GM21619 (cell line): ENCODE results near the gene OR10G8.
"Not testable (repeated sequence)": the region's sequence is repeated elsewhere in the genome, so short reads cannot be mapped to it uniquely, and the experiment has no call there.

ENCODE experiments used
- ATAC-seq: cut with Tn5 transposase; IDR thresholded peaks from one replicate; pipeline ENCODE4 v1.9.1; 2021; ENCODE audit not compliant: unreplicated experiment

Gene OR10G8, protein sequence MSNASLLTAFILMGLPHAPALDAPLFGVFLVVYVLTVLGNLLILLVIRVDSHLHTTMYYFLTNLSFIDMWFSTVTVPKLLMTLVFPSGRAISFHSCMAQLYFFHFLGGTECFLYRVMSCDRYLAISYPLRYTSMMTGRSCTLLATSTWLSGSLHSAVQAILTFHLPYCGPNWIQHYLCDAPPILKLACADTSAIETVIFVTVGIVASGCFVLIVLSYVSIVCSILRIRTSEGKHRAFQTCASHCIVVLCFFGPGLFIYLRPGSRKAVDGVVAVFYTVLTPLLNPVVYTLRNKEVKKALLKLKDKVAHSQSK

DNA sequence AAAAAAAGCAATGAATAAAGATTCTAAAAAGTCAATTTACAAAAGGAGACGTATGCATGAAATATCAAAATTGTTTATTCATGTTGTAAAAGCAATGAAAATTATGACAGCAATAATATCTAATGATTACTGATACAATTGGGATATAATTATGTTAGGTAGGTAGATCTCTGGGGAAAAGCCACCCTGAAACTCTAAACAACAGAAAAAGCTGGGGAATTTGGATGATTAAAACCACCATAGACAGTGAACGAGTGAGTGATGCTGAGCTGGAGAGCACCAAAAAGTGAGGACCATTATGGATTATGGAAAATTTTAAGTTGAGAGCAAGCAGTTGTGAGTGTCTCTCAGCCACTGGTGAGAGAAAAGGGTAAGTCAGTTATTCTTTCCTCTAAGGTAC is at the start of gene OR10G8:
TSS of gene OR10G8 (plus strand) at position 301 of the 400 bp plus-strand sequence. CDS start 2,825 bp downstream, outside the sequence.
- ATAC-seq, result no peak

- ATAC-seq, result no peak
Measured at GRCh38 chr11:123977731-123978347, 48.8 kb upstream of the OR10G8 start, which contains the start of gene OR10S1. TSS of gene OR10S1 (minus strand) at chr11:123977781. CDS start at chr11:123977664, 117 bp downstream.

DNA sequence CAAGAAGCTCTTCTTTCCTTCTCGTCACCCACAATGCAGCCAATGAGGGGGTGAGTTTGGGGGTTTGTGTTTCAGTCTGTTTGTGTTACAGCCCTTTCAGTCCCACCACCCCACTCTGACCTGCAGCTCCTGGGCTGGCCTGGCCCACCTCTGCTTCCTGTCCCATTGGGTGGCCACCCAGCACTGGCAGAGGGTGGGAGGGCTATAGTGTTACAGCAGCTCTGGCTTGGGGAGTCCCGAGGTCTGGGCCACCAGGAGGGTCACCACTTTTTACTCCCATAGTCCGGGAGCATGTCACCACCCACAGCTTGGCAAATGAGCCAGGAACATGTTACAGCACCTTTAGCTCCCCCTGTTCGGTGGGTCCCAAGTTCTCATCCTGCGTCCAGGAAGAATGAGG is 47.3 kb upstream of the OR10G8 start:
- ATAC-seq, result no peak

GRCh38 chr11:123995119-123995518 is 31.5 kb upstream of the OR10G8 start, which contains the start of gene OR10G6:
TSS of gene OR10G6 (minus strand) at chr11:123995161. CDS start at chr11:123995161, 0 bp downstream.
- ATAC-seq, result no peak

DNA sequence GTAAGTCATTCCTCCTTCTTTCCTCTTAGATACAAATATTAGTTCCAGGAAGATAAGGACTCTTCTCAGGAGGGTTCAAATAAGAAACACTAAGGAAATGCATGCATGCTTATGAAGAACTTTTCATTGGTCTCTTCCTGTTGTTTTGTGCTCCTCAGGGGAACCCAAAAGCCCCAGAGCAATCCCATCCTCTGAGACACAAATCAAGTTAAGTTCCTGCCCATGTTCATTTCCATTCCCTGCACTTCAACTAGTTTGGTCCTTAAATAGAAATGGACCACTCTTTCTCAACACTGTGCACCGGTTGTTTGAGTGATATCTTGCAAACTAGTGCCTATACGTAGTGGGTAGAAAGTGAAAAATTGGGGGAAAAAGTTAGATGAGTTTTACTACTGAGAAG is 13.9 kb upstream of the OR10G8 start, which contains the start of gene OR10G4:
TSS of gene OR10G4 (plus strand) at position 301 of the 400 bp plus-strand sequence. CDS start 2,578 bp downstream, outside the sequence.
- no peak for ATAC-seq

DNA sequence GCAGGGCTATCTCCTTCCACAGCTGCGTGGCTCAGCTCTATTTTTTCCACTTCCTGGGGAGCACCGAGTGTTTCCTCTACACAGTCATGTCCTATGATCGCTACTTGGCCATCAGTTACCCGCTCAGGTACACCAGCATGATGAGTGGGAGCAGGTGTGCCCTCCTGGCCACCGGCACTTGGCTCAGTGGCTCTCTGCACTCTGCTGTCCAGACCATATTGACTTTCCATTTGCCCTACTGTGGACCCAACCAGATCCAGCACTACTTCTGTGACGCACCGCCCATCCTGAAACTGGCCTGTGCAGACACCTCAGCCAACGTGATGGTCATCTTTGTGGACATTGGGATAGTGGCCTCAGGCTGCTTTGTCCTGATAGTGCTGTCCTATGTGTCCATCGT is 10.8 kb upstream of the OR10G8 start:
- not testable (repeated sequence) for ATAC-seq

GRCh38 chr11:124036666-124037065 is 10.1 kb downstream of the OR10G8 start:
- ATAC-seq, result no peak

DNA sequence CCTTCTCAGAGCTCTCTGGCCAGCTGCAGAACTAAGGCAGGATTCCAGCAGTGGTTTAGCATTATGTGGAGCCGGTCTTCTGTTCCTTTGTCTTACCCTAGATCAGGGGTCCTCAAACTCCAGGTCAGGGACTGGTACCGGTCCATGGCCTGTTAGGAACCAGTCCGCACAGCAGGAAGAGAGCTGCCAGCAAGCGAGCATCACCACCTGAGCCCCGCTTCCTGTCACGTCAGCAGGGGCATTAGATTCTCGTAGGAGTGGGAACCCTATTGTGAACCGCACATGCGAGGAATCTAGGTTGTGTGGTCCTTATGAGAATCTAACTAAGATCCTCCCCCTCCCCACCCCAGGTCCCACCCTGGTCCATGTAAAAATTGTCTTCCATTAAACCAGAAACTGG is 13.0 kb downstream of the OR10G8 start:
- ATAC-seq, result no peak

DNA sequence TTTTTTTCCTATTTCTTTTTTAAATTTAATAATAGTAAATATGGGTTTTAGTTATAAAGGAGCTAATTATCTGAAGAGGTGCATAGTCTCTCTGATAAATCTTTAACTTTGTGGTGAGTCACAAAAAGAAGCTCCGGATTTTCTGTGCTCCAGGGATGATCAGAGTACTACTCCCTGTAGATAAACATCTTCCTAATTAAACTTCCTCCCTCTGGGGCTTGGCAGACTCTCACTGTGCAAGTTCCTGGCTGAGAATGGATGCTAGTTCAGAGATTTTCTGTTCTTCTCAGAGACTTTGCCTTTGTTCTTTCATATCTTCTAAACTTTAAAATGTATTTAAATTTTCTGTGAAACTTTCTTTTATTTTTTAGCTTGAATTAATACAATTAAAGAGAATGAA is 14.7 kb downstream of the OR10G8 start, which contains the start of gene OR10G7:
TSS of gene OR10G7 (minus strand) at position 72 of the 400 bp plus-strand sequence. CDS start 2,324 bp downstream, outside the sequence.
- no peak for ATAC-seq

GRCh38 chr11:124043420-124043819 is 16.8 kb downstream of the OR10G8 start:
- no peak for ATAC-seq

GRCh38 chr11:124050748-124051147 is 24.1 kb downstream of the OR10G8 start:
- ATAC-seq, result no peak

DNA sequence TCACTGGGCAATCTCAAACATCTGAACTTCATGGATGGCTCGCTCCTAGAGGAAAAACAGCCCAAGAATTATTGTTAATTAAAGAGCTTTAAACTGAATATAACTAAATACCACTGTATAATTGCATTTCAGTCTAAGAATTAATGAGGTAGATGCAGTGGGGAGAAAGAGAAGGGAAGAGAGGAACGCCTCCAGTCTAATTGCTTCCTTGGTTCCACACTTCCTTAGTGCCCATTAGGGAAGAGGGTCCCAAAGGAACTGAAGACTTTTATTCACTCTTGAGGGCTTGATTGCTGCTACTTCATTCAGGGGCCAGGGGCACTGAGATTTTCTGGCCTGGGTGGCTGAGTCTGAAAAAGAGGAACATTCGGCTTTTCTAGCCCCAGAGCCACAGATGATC is 26.4 kb downstream of the OR10G8 start:
- no peak for ATAC-seq

- no peak for ATAC-seq
Measured at GRCh38 chr11:124068601-124069110, 42.1 kb downstream of the OR10G8 start.

DNA sequence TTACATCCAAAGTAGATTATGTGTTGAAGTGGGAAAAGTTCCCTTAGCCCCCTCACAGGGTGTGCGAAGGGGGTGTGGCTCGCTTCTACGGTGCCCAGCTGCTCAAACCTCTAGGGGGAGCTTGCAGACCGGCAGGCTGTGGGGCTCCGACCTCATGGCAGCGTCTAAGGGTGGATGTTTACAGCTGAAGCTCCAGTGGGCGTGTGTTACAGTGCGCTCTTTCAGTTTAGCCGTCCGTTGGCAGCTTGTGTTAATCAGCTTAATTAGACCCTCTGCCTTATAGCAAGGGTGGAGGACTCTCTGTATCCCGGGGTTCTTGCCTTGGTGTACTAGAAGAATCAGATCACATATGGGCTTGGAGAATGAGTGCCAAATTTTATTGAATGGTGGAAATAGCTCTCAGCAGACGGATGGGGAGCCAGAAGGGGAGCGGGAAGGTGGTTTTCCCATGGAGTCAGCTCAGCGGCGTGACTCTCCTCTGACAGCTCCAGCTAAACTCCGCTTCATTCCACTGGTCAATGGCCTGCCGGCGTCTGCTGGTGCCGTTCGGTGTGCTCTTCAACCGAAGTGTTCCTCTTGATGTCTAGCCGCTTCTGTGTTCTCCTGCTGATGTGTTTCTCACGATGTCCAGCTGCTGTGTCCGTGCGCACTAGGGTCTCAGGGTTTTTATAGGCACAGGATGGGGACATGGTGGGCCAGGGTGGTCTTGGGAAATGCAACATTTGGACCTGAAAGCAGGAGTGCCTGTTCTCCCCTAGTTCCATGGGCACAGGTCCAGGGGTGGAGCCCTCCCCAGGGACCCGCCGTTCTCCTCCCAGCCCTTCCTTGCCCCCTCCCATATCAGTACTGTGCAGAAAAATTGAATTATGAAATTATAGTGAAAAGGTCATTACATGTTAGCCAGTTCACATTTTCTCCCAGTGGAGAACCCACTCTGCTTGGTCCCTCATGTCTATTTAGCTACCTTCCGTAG is 43.1 kb downstream of the OR10G8 start:
- ATAC-seq, result peak; percentile 71

DNA sequence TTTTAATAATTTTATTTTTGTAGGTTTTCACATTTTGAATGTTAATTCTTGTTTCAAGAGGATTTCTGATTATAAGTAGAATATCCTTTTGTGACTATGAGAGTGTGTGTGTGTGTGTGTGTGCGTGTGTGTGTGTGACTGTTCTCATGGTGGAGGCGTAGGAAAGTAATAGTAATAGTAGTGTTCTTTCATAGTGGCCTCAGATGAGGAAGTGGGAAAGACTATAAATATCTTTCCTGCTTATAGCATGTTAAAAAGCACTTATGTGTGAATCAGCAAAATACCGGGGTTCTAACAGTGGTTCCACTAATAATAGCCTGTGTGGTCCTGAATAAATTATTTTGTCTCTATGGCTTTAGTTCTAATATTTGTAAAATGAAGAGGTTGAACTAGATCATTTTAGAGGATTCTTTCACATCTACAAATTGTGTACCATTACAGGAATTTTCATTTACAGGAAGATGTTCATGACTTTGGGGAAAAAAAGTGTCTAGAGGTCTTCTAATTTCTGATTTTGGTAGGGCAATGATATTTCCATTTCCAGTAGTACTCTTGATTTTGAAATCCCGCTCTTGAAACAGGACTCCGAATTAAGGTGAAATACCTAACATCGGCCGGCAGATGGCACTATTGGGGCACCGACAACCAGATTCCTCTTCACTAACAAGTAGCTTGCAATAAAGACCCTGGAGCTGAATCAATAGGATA is 44.5 kb downstream of the OR10G8 start:
- peak; percentile 88 for ATAC-seq

GRCh38 chr11:124071623-124071948 is 45.0 kb downstream of the OR10G8 start:
- no peak for ATAC-seq

DNA sequence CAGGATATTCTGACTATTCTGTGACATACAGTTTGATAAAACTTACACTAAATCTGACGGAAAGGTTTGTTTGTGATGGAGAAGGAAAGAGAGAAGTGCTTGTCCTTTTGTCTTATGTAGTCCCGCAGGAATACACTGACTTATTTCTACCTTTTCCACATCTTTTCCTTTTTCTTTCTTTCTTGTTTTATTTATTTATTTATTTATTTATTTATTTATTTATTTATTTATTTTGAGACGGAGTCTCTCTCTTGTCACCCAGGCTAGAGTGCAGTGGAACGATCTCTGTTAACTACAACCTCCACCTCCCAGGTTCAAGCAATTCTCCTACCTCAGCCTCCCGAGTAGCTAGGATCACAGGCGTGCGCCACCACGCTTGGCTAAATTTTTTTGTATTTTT is 45.5 kb downstream of the OR10G8 start:
- no peak for ATAC-seq

GRCh38 chr11:124074554-124074953 is 48.0 kb downstream of the OR10G8 start:
- no peak for ATAC-seq

DNA sequence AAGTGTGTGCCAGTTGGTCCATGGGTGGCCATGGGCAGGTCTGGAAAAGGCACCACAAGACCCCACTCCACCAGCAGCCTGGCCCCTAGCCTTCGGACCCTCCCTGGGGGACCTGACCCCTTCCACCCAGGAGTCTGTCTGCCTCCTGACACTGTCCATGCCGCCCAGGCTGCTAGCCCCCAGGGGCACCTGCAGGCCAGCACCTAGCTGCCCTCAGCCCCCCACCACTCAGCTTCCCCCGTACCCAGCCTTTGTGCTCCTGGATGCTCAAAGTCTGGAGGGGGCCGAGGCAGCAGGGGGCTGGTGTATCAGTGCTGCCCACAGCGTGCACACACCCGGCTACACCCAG is 48.9 kb downstream of the OR10G8 start:
- no peak for ATAC-seq
